Large intestine (tissue), 3 donors: ENCODE data around the gene GPSM3. TPM values are rescaled to one million over a fixed set of nuclear protein-coding genes. Genes with fewer than 3 reads are reported as not detected.
"Not testable (repeated sequence)": the region's sequence is repeated elsewhere in the genome, so short reads cannot be mapped to it uniquely, and the experiment has no call there.

Source experiments
- DNase-seq, 2 donors: peaks; one replicate each; pipeline versions ENCODE4 v3.0.0 to v3.0.0-alpha.2; 2013
- H3K27ac ChIP-seq: one replicate; pipeline ENCODE4 v1.5.1; 2013; ENCODE audit warnings: low read length
- H3K27me3 ChIP-seq: 2 replicates; pipeline ENCODE4 v1.6.1; 2013; ENCODE audit warnings: low read length; ENCODE audit not compliant: control insufficient read depth, insufficient read depth
- H3K36me3 ChIP-seq: 2 replicates; pipeline ENCODE4 v1.6.1; 2013; ENCODE audit warnings: low read length; ENCODE audit not compliant: control insufficient read depth, insufficient read depth
- H3K4me1 ChIP-seq: one replicate; pipeline ENCODE4 v1.6.1; 2013; ENCODE audit warnings: low read length; ENCODE audit not compliant: control insufficient read depth, insufficient read depth
- H3K4me3 ChIP-seq: one replicate; pipeline ENCODE4 v1.5.1; 2013; ENCODE audit warnings: low read length
- H3K9me3 ChIP-seq: one replicate; pipeline ENCODE4 v1.6.1; 2013; ENCODE audit warnings: mild to moderate bottlenecking, low read depth, low read length, moderate library complexity; ENCODE audit not compliant: control insufficient read depth
- WGBS: methylation state at CpG from one replicate; pipeline ENCODE4 v1.1.5; 2013; ENCODE audit warnings: low lambda C conversion rate; ENCODE audit not compliant: insufficient coverage; 5-methylcytosine and 5-hydroxymethylcytosine counted together
- polyA plus RNA-seq: library from polyadenylated mRNA; unstranded; fragments of 120-200 nt; gene quantifications from one replicate; pipeline ENCODE4 v1.2.1, GENCODE V29; 2013

GPSM3 gene
- polyA plus RNA-seq, 1 donor, result 14.3 TPM

- Histone ChIP-seq H3K27me3 (peaks cover 9% of the 10 kb centered on the region), H3K9me3 (no peaks in the 10 kb centered on the region), H3K4me3 (no peak overlapping the region), H3K27ac (no peak overlapping the region), H3K36me3 (no peaks in the 10 kb centered on the region), H3K4me1 (no peaks in the 10 kb centered on the region)
- WGBS, result no CpG with 5 or more reads among the region's 4 CpGs
- no peak for DNase-seq
Observed at GRCh38 chr6:32220021-32220420, 27.6 kb upstream of the GPSM3 start.

DNA sequence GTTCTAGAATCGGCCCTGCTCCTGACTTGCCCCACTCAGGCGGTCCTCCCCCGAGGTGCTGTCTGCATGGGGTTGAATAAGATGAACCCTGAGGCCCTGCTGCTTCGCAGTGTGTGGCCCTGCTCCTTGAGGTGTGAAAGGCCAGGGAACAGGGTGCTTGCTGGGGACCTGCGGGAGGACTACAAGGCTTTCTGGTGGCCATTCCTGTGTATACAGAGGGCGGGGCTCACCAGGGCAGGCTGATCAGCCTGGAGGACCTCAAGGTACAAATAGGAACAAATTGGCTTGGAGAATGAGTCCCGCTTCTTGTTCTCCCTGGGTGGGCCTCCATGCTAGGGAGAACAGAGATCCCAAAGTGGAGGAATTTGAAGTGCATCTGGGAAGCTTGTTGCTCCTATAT is 25.7 kb upstream of the GPSM3 start:
- H3K9me3 ChIP-seq, result no peaks in the 10 kb centered on the region
- WGBS, result no CpG with 5 or more reads among the region's 7 CpGs
- H3K27ac ChIP-seq, result no peak overlapping the region
- peaks cover 9% of the 10 kb centered on the region for H3K27me3 ChIP-seq
- no peak for DNase-seq
- H3K4me1 ChIP-seq, result no peaks in the 10 kb centered on the region
- no peak overlapping the region for H3K4me3 ChIP-seq
- no peaks in the 10 kb centered on the region for H3K36me3 ChIP-seq

GRCh38 chr6:32216998-32217397 is 24.6 kb upstream of the GPSM3 start:
- Histone ChIP-seq H3K36me3 (no peaks in the 10 kb centered on the region), H3K9me3 (no peaks in the 10 kb centered on the region), H3K27me3 (peaks cover 2% of the 10 kb centered on the region), H3K4me3 (no peak overlapping the region), H3K27ac (no peak overlapping the region), H3K4me1 (no peaks in the 10 kb centered on the region)
- no peak for DNase-seq
- WGBS, result no CpG with 5 or more reads among the region's 11 CpGs

DNA sequence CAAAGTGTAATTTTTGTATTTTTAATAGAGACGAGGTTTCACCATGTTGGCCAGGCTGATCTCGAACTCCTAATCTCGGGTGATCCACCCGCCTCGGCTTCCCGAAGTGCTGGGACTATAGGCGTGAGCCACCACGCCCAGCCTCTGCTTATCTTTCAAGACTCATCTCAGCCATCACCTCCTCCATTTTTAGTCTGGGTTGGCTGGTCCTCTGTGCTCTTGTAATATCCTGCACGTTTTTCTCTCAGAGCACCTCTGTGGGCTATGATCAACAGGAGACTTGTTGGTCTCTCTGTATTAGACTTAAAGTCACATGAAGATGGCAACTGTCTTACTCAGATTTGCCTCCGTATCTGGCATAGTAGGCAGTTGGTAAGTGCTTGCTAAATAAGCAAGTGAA is 23.8 kb upstream of the GPSM3 start:
- DNase-seq, result no peak
- peaks cover 2% of the 10 kb centered on the region for H3K27me3 ChIP-seq

DNA sequence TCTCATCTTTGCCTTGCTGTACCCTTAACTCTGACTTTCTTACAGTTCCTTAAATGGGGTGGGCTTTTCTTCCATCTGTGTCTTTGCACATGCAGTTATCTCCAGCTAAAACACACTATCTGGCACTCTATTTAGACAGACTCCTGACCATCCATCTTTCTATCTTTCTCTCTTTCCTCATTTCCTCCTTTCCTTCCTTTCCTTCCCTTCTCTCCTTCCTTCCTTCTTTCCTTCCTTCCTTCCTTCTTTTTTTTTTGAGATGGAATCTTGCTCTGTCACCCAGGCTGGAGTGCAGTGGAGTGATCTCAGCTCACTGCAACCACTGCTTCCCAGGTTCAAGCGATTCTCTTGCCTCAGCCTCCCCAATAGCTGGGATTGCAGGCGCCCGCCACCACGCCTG is 23.2 kb upstream of the GPSM3 start:
- no peaks in the 10 kb centered on the region for H3K4me1 ChIP-seq
- no CpG with 5 or more reads among the region's 4 CpGs for WGBS
- H3K27me3 ChIP-seq, result peaks cover 2% of the 10 kb centered on the region
- DNase-seq, result no peak
- no peaks in the 10 kb centered on the region for H3K9me3 ChIP-seq
- H3K4me3 ChIP-seq, result no peak overlapping the region
- no peaks in the 10 kb centered on the region for H3K36me3 ChIP-seq
- no peak overlapping the region for H3K27ac ChIP-seq

More for the DNA sequence above, 23.8 kb upstream of the GPSM3 start:
- H3K9me3 ChIP-seq, result no peaks in the 10 kb centered on the region
- H3K4me3 ChIP-seq, result no peak overlapping the region
- no peaks in the 10 kb centered on the region for H3K36me3 ChIP-seq
- no peak overlapping the region for H3K27ac ChIP-seq
- no CpG with 5 or more reads among the region's 10 CpGs for WGBS
- H3K4me1 ChIP-seq, result no peaks in the 10 kb centered on the region

DNA sequence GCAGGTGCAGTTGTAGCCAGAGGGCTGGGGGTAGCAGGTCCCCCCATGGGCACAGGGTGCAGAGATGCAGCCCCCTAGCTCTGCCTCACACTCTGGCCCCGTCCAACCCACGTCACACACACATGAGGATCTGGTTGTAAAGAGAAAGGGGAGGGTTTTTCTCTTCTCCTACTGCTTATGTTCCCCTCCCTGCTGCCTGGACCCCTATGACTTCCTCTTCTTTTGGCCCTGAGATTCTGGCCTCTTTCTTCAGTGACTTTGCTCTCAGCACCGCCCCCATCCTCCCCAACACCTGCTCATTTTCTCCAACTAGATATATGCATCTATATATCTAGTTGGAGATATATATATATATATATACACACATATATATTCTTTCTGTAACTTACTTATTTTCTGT is 21.7 kb upstream of the GPSM3 start:
- Histone ChIP-seq H3K9me3 (no peaks in the 10 kb centered on the region), H3K4me1 (no peaks in the 10 kb centered on the region), H3K36me3 (no peaks in the 10 kb centered on the region), H3K27me3 (no peaks in the 10 kb centered on the region), H3K27ac (no peak overlapping the region), H3K4me3 (no peak overlapping the region)
- no peak for DNase-seq
- 71% methylated on average over 1 of the region's 3 CpGs for WGBS

- Histone ChIP-seq H3K27ac (no peak overlapping the region), H3K36me3 (no peaks in the 10 kb centered on the region), H3K4me3 (no peak overlapping the region), H3K9me3 (no peaks in the 10 kb centered on the region), H3K27me3 (no peaks in the 10 kb centered on the region), H3K4me1 (no peaks in the 10 kb centered on the region)
- no peak for DNase-seq
- WGBS, result no CpG with 5 or more reads among the region's 6 CpGs
Observed at GRCh38 chr6:32213649-32214048, 21.2 kb upstream of the GPSM3 start.

GRCh38 chr6:32212076-32212760 is 19.8 kb upstream of the GPSM3 start:
- H3K27ac ChIP-seq, result no peak overlapping the region
- DNase-seq, result no peak
- no CpG with 5 or more reads among the region's 12 CpGs for WGBS

GRCh38 chr6:32211432-32211831 is 19.0 kb upstream of the GPSM3 start:
- H3K27ac ChIP-seq, H3K4me3 ChIP-seq, H3K4me1 ChIP-seq, H3K36me3 ChIP-seq, DNase-seq, H3K27me3 ChIP-seq, H3K9me3 ChIP-seq: not testable (repeated sequence)
- no CpG with 5 or more reads among the region's 4 CpGs for WGBS

More at GRCh38 chr6:32212076-32212760, 19.8 kb upstream of the GPSM3 start:
- H3K9me3 ChIP-seq, result no peaks in the 10 kb centered on the region
- no peaks in the 10 kb centered on the region for H3K27me3 ChIP-seq
- no peak overlapping the region for H3K4me3 ChIP-seq
- H3K36me3 ChIP-seq, result no peaks in the 10 kb centered on the region
- H3K4me1 ChIP-seq, result no peaks in the 10 kb centered on the region

DNA sequence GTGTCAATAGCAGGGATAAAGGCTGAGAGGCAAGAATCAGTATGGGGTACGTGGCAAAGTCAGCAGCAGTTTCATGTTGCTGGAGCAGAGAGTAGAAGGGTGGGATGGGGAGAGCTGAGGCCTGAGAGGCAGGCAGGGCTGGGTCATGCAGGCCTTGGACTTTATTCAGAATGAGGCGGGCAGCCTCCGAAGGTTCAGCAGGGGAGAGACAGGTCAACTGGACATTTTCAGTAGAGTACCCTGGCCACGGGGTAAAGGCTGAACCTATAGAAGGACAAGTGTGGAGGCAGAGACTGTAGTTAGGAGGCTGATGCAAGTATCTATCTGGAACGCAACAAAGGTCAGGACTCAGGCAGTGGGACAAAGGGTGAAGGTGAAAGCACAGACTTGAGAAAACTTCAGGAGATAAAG is 17.8 kb upstream of the GPSM3 start:
- Histone ChIP-seq H3K36me3 (no peaks in the 10 kb centered on the region), H3K27me3 (no peaks in the 10 kb centered on the region), H3K27ac (no peak overlapping the region), H3K4me1 (no peaks in the 10 kb centered on the region), H3K9me3 (no peaks in the 10 kb centered on the region), H3K4me3 (no peak overlapping the region)
- 50% methylated on average over 1 of the region's 5 CpGs for WGBS
- no peak for DNase-seq

DNA sequence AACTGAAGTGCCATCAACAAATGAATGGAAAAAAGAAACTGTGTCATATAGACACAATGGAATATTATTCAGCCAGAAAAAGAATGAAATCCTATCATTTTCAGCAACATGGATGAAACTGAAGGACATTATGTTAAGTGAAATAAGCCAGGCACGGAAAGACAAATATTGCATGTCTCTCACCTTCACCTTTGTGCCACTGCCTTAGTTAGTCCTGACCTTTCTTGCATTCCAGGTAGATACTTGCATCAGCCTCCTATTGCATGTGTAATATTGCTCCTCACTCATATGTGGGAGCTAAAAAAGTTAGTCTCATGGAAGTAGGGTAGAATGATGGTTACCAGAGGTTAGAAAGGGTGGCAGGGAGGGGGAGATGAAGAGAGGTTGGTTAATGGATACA is 16.6 kb upstream of the GPSM3 start:
- H3K9me3 ChIP-seq, result no peaks in the 10 kb centered on the region
- no CpG with 5 or more reads among the region's 1 CpG for WGBS

More for the DNA sequence above, 16.6 kb upstream of the GPSM3 start:
- no peaks in the 10 kb centered on the region for H3K36me3 ChIP-seq
- H3K27me3 ChIP-seq, result peaks cover 4% of the 10 kb centered on the region
- H3K4me1 ChIP-seq, result no peaks in the 10 kb centered on the region
- H3K27ac ChIP-seq, result no peak overlapping the region
- H3K4me3 ChIP-seq, result no peak overlapping the region
- DNase-seq, result no peak
